HCT116 (cell line): ENCODE measurements around the gene KBTBD13. TPM values are rescaled to one million over a fixed set of nuclear protein-coding genes. Genes with fewer than 3 reads are reported as not detected.

Source experiments
- ATAC-seq: fragments of 200-7000 bp; cut with Tn5 transposase; 2 replicates; pipeline ENCODE4 v1.9.1; 2020; ENCODE audit warnings: mild to moderate bottlenecking, moderate library complexity
- BruUV-seq: library from RNA; stranded (reverse); fragments of 400-500 nt; replicated peaks from 2 replicates; lab custom pipeline; 2021; lab: Mats Ljungman, UMichigan
- CTCF ChIA-PET: fragments of 300-600 bp; sonication (Branson Sonifier 250); formaldehyde crosslinking; loops from one replicate; lab custom pipeline; 2021; ENCODE audit warnings: antibody characterized with exemption; lab: Charles Lee
- POLR2A ChIA-PET: fragments of 300-600, 350-600 bp; sonication (Branson Sonifier 250); formaldehyde crosslinking; loops from one replicate; lab custom pipeline; 2021; ENCODE audit warnings: antibody characterized with exemption; lab: Charles Lee
- RAD21 ChIA-PET, 2 experiments: fragments of 300-600 bp; sonication (Branson Sonifier 250); formaldehyde crosslinking; loops; one replicate each; lab custom pipeline; 2023; ENCODE audit warnings: low total read pairs in 2 of 2; ENCODE audit not compliant: uncharacterized antibody in 2 of 2, unreplicated experiment in 2 of 2, low non-redundant PET in 1 of 2; lab: Charles Lee
- DNase-seq: peaks from one replicate; pipeline ENCODE4 v3.0.0-alpha.2; 2010; ENCODE audit warnings: low read depth, low spot score
- H2AFZ ChIP-seq: fragments of 200-600 bp; shearing (Covaris generic), sonication (generic); 2 replicates; pipeline ENCODE4 v1.6.1; 2017; ENCODE audit warnings: low read depth, mixed run types, mixed read lengths, antibody characterized with exemption, low read length; ENCODE audit not compliant: poor library complexity, severe bottlenecking
- H3K27ac ChIP-seq: 2 replicates; pipeline ENCODE4 v1.5.1; 2012; ENCODE audit warnings: low read depth, low read length
- H3K27me3 ChIP-seq: fragments of 200-600 bp; sonication (generic); 2 replicates; pipeline ENCODE4 v1.6.1; 2016; ENCODE audit warnings: mixed run types, low read length, mixed read lengths; ENCODE audit not compliant: insufficient read depth
- H3K36me3 ChIP-seq, 2 experiments: fragments of 200-500 bp in 1 of 2; fragments of 200-600 bp in 1 of 2; sonication (Bioruptor generic) in 1 of 2; sonication (generic) in 1 of 2; 2 replicates each; pipeline versions ENCODE4 v1.5.1 to v1.6.1; 2014 to 2016; ENCODE audit warnings: low read length in 2 of 2, inconsistent platforms in 1 of 2, mixed read lengths in 1 of 2, mixed run types in 1 of 2; ENCODE audit not compliant: insufficient read depth in 2 of 2, control insufficient read depth in 1 of 2
- H3K4me1 ChIP-seq, 2 experiments: fragments of 200-600 bp in 1 of 2; sonication (generic) in 1 of 2; 2 replicates each; pipeline versions ENCODE4 v1.5.1 to v1.6.1; 2012 to 2017; ENCODE audit warnings: low read length in 2 of 2, inconsistent platforms in 1 of 2, mild to moderate bottlenecking in 1 of 2, mixed read lengths in 1 of 2, mixed run types in 1 of 2, moderate library complexity in 1 of 2; ENCODE audit not compliant: insufficient read depth in 2 of 2, control insufficient read depth in 1 of 2
- H3K4me2 ChIP-seq: fragments of 200-600 bp; sonication (generic); 2 replicates; pipeline ENCODE4 v1.6.1; 2017; ENCODE audit warnings: mixed run types, low read length, mixed read lengths
- H3K4me3 ChIP-seq, 2 experiments: fragments of 200-600 bp in 1 of 2; sonication (generic) in 1 of 2; replicated peaks in 1 of 2; 2 replicates each; pipeline ENCODE4 v1.5.1; 2011 to 2016; ENCODE audit warnings: low read length in 2 of 2, control low read depth in 1 of 2, low read depth in 1 of 2, mild to moderate bottlenecking in 1 of 2, mixed read lengths in 1 of 2, mixed run types in 1 of 2
- H3K79me2 ChIP-seq: fragments of 200-600 bp; sonication (generic); 2 replicates; pipeline ENCODE4 v1.6.1; 2017; ENCODE audit warnings: mild to moderate bottlenecking, mixed run types, low read length, moderate library complexity, mixed read lengths; ENCODE audit not compliant: insufficient read depth
- H3K9ac ChIP-seq: fragments of 200-600 bp; sonication (generic); 2 replicates; pipeline ENCODE4 v1.6.1; 2016; ENCODE audit warnings: low read length, mixed read lengths
- H3K9me2 ChIP-seq: fragments of 200-600 bp; sonication (generic), shearing (Covaris generic); 2 replicates; pipeline ENCODE4 v1.6.1; 2017; ENCODE audit warnings: mixed run types, mild to moderate bottlenecking, moderate library complexity; ENCODE audit not compliant: insufficient read depth
- H3K9me3 ChIP-seq, 2 experiments: fragments of 200-500 bp in 1 of 2; fragments of 200-600 bp in 1 of 2; sonication (Bioruptor generic) in 1 of 2; sonication (generic) in 1 of 2; 2 replicates each; pipeline ENCODE4 v1.6.1; 2014 to 2017; ENCODE audit warnings: low read length in 2 of 2, mixed read lengths in 2 of 2, inconsistent platforms in 1 of 2, low read depth in 1 of 2, mild to moderate bottlenecking in 1 of 2, mixed run types in 1 of 2, moderate library complexity in 1 of 2; ENCODE audit not compliant: control insufficient read depth in 1 of 2, insufficient read depth in 1 of 2
- H4K20me1 ChIP-seq: fragments of 200-600 bp; sonication (generic), shearing (Covaris generic); 2 replicates; pipeline ENCODE4 v1.6.1; 2017; ENCODE audit warnings: mixed run types, mild to moderate bottlenecking, moderate library complexity; ENCODE audit not compliant: insufficient read depth
- ATF3 ChIP-seq: IDR thresholded peaks from 2 replicates; pipeline ENCODE4 v1.6.1; 2012
- CBX3 ChIP-seq: IDR thresholded peaks from 2 replicates; pipeline ENCODE4 v1.6.1; 2012; ENCODE audit warnings: low read depth
- CEBPB ChIP-seq: IDR thresholded peaks from 2 replicates; pipeline ENCODE4 v1.6.1; 2012; ENCODE audit warnings: low read depth
- EGR1 ChIP-seq: IDR thresholded peaks from 2 replicates; pipeline ENCODE4 v1.6.1; 2012; ENCODE audit warnings: low read depth
- EZH2 ChIP-seq: fragments of 200-600 bp; sonication (generic); IDR thresholded peaks from 2 replicates; pipeline ENCODE4 v1.6.1; 2017; ENCODE audit warnings: antibody characterized with exemption, mixed run types
- EZH2phosphoT487 ChIP-seq: fragments of 200-600 bp; IDR thresholded peaks from 2 replicates; pipeline ENCODE4 v1.6.1; 2018; ENCODE audit warnings: antibody characterized with exemption, borderline replicate concordance
- FOSL1 ChIP-seq: IDR thresholded peaks from 2 replicates; pipeline ENCODE4 v1.6.1; 2012; ENCODE audit warnings: low read depth
- JUND ChIP-seq: IDR thresholded peaks from 2 replicates; pipeline ENCODE4 v1.6.1; 2012
- MAX ChIP-seq: IDR thresholded peaks from 2 replicates; pipeline ENCODE4 v1.6.1; 2012
- POLR2A ChIP-seq: IDR thresholded peaks from 2 replicates; pipeline ENCODE4 v1.7.0; 2011; ENCODE audit warnings: borderline replicate concordance; ENCODE audit not compliant: insufficient read depth, insufficient read length; ENCODE audit errors: extremely low read depth
- POLR2AphosphoS5 ChIP-seq: IDR thresholded peaks from 2 replicates; pipeline ENCODE4 v1.6.1; 2011; ENCODE audit warnings: mild to moderate bottlenecking, low read depth, low read length, moderate library complexity
- RAD21 ChIP-seq: IDR thresholded peaks from 2 replicates; pipeline ENCODE4 v1.6.1; 2012; ENCODE audit warnings: low read depth, mild to moderate bottlenecking
- SIN3A ChIP-seq: IDR thresholded peaks from 2 replicates; pipeline ENCODE4 v1.6.1; 2012; ENCODE audit warnings: low read depth
- SP1 ChIP-seq: IDR thresholded peaks from 2 replicates; pipeline ENCODE4 v1.6.1; 2012; ENCODE audit warnings: low read depth
- SRF ChIP-seq: IDR thresholded peaks from 2 replicates; pipeline ENCODE4 v1.6.1; 2012; ENCODE audit warnings: low read depth
- TCF7L2 ChIP-seq: IDR thresholded peaks from 2 replicates; pipeline ENCODE4 v1.7.0; 2011; ENCODE audit warnings: borderline replicate concordance, inconsistent platforms; ENCODE audit not compliant: insufficient read depth, insufficient read length; ENCODE audit errors: extremely low read depth
- ZBTB33 ChIP-seq: IDR thresholded peaks from 2 replicates; pipeline ENCODE4 v1.6.1; 2011; ENCODE audit warnings: mild to moderate bottlenecking, low read length, moderate library complexity; ENCODE audit not compliant: insufficient replicate concordance; ENCODE audit errors: extremely low read depth
- ZFX ChIP-seq: fragments of 450-650 bp; IDR thresholded peaks from 2 replicates; pipeline ENCODE4 v1.6.1; 2017
- ZNF274 ChIP-seq: fragments of 200-500 bp; sonication (Bioruptor generic); IDR thresholded peaks from 2 replicates; pipeline ENCODE4 v1.6.1; 2014; ENCODE audit warnings: mild to moderate bottlenecking, low read depth, low read length, inconsistent platforms
- intact Hi-C: fragments of 100-400 bp; cut with micrococcal nuclease; formaldehyde crosslinking; loops from 2 replicates; pipeline ENCODE4 v1.10.0; 2022
- total RNA-seq: library from RNA; stranded (reverse); gene quantifications from one replicate; pipeline ENCODE4 v1.2.1, GENCODE V29; 2021; ENCODE audit not compliant: unreplicated experiment

KBTBD13 gene
- total RNA-seq, 1 experiment from 2014 or later = not detected

GRCh38 chr15:65062726-65063125 is 13.8 kb upstream of the KBTBD13 start:
- ATAC-seq = no peak
- Histone ChIP-seq H3K4me3 (no peak overlapping the region), H4K20me1 (no peaks in the 10 kb centered on the region), H3K9me3 (no peaks in the 10 kb centered on the region), H3K79me2 (no peaks in the 10 kb centered on the region), H2AFZ (no peak overlapping the region), H3K4me2 (no peak overlapping the region), H3K27me3 (no peaks in the 10 kb centered on the region), H3K27ac (no peak overlapping the region), H3K4me1 (peaks cover 6 to 8% of the 10 kb centered on the region in 2 experiments), H3K36me3 (no peaks in the 10 kb centered on the region), H3K9ac (no peak overlapping the region), H3K9me2 (no peaks in the 10 kb centered on the region)
- POLR2A ChIA-PET = no interaction called here
- TF ChIP-seq SP1 (no peak), SRF (no peak), MAX (no peak), ZNF274 (no peak), CEBPB (no peak), FOSL1 (no peak), POLR2A (no peak), JUND (no peak), EZH2phosphoT487 (no peak), ZFX (no peak), RAD21 (no peak), TCF7L2 (no peak), ZBTB33 (no peak), SIN3A (no peak), ATF3 (no peak), EGR1 (no peak), EZH2 (no peak), CBX3 (no peak), POLR2AphosphoS5 (no peak)
- CTCF ChIA-PET = interaction anchor here (1.5 kb wide), 1 partner anchor 9 kb away, joined by 3 read pairs; no protein-coding TSS in a partner anchor
- intact Hi-C loops = no loop called here
- DNase-seq = no peak
- RAD21 ChIA-PET = no interaction called here
- BruUV-seq = no TSS peak
